Endothelial cell of umbilical vein (primary cell): ENCODE data around the gene SPAG16. TPM values are rescaled to one million over a fixed set of nuclear protein-coding genes. Genes with fewer than 3 reads are reported as not detected.

Experiments
- BruUV-seq: library from RNA; stranded (reverse); fragments of 400-500 nt; replicated peaks from 2 replicates; lab custom pipeline; 2021; lab: Mats Ljungman, UMichigan
- CTCF ChIA-PET: fragments of 300-600, 350-600 bp; sonication (Branson Sonifier 250); formaldehyde crosslinking; loops from one replicate; lab custom pipeline; 2021; ENCODE audit warnings: antibody characterized with exemption, inconsistent platforms; lab: Charles Lee
- POLR2A ChIA-PET: fragments of 300-600, 350-600 bp; sonication (Branson Sonifier 250); formaldehyde crosslinking; loops from one replicate; lab custom pipeline; 2021; ENCODE audit warnings: antibody characterized with exemption, inconsistent platforms; lab: Charles Lee
- DNase-seq: peaks from one replicate; pipeline ENCODE4 v3.0.0-alpha.2; 2011; ENCODE audit warnings: low read depth, low spot score
- FAIRE-seq: peaks from 2 replicates; lab custom pipeline; 2011; peaks lifted over from hg19 to GRCh38; lab: Jason Lieb, UNC
- H2AFZ ChIP-seq: 2 replicates; pipeline ENCODE4 v1.6.0; 2012; ENCODE audit warnings: low read depth, low read length, control low read depth, inconsistent platforms
- H3K27ac ChIP-seq: 2 replicates; pipeline ENCODE4 v1.5.1; 2011; ENCODE audit warnings: low read depth, mild to moderate bottlenecking, control low read depth, low read length, moderate library complexity; ENCODE audit not compliant: insufficient read depth
- H3K27me3 ChIP-seq, 2 experiments: 2 replicates each; pipeline versions ENCODE4 v1.6.0 to v1.6.1; 2011; ENCODE audit warnings: low read length in 2 of 2, mixed read lengths in 1 of 2; ENCODE audit not compliant: control insufficient read depth in 2 of 2, insufficient read depth in 2 of 2
- H3K36me3 ChIP-seq, 2 experiments: 2 replicates in 1 of 2; 3 replicates in 1 of 2; pipeline ENCODE4 v1.5.1; 2011; ENCODE audit warnings: low read length in 2 of 2, mild to moderate bottlenecking in 1 of 2, moderate library complexity in 1 of 2; ENCODE audit not compliant: control insufficient read depth in 2 of 2, insufficient read depth in 2 of 2; ENCODE audit errors: extremely low read depth in 1 of 2
- H3K4me1 ChIP-seq: 3 replicates; pipeline ENCODE4 v1.5.1; 2011; ENCODE audit warnings: mild to moderate bottlenecking, low read length; ENCODE audit not compliant: control insufficient read depth, insufficient read depth; ENCODE audit errors: extremely low read depth
- H3K4me2 ChIP-seq: 2 replicates; pipeline ENCODE4 v1.6.1; 2011; ENCODE audit warnings: low read length, control low read depth, mixed read lengths; ENCODE audit not compliant: insufficient read depth
- H3K4me3 ChIP-seq, 3 experiments: fragments of 200-600 bp in 1 of 3; sonication (generic), shearing (Covaris generic) in 1 of 3; replicated peaks in 1 of 3; 2 replicates each; pipeline ENCODE4 v1.5.1; 2011 to 2016; ENCODE audit warnings: control low read depth in 3 of 3, low read length in 3 of 3, mild to moderate bottlenecking in 2 of 3, inconsistent platforms in 1 of 3, low read depth in 1 of 3, moderate library complexity in 1 of 3; ENCODE audit not compliant: insufficient read depth in 1 of 3
- H3K79me2 ChIP-seq: 2 replicates; pipeline ENCODE4 v1.6.0; 2012; ENCODE audit warnings: low read length, inconsistent platforms; ENCODE audit not compliant: control insufficient read depth, insufficient read depth
- H3K9ac ChIP-seq: replicated peaks from 2 replicates; pipeline ENCODE3; 2011; ENCODE audit warnings: low read length, control low read depth; ENCODE audit not compliant: insufficient read depth; ENCODE audit errors: extremely low read depth
- H3K9me1 ChIP-seq: replicated peaks from 3 replicates; pipeline ENCODE4 v1.6.0; 2011; ENCODE audit warnings: mild to moderate bottlenecking, low read length; ENCODE audit not compliant: control insufficient read depth, insufficient read depth; ENCODE audit errors: extremely low read depth
- H3K9me3 ChIP-seq: replicated peaks from 2 replicates; pipeline ENCODE4 v1.5.1; 2012; ENCODE audit warnings: low read length, inconsistent platforms; ENCODE audit not compliant: control insufficient read depth, insufficient read depth
- H4K20me1 ChIP-seq: replicated peaks from 2 replicates; pipeline ENCODE3; 2011; ENCODE audit warnings: mild to moderate bottlenecking, low read length; ENCODE audit not compliant: control insufficient read depth, insufficient read depth; ENCODE audit errors: extremely low read depth
- EZH2 ChIP-seq: IDR thresholded peaks from 2 replicates; pipeline ENCODE4 v1.6.1; 2012; ENCODE audit warnings: borderline replicate concordance, low read depth, mild to moderate bottlenecking, moderate library complexity, low read length, inconsistent platforms; ENCODE audit not compliant: severe bottlenecking
- FOS ChIP-seq: IDR thresholded peaks from 2 replicates; pipeline ENCODE4 v1.6.1; 2011; ENCODE audit warnings: mild to moderate bottlenecking, low read length, moderate library complexity, borderline replicate concordance; ENCODE audit not compliant: insufficient read depth
- GATA2 ChIP-seq: IDR thresholded peaks from 2 replicates; pipeline ENCODE4 v1.7.0; 2011; ENCODE audit warnings: low read depth, mild to moderate bottlenecking, moderate library complexity, mixed read lengths, low read length; ENCODE audit not compliant: insufficient read length, insufficient read depth
- JUN ChIP-seq: IDR thresholded peaks from 2 replicates; pipeline ENCODE4 v1.6.1; 2011; ENCODE audit warnings: borderline replicate concordance, low read depth; ENCODE audit not compliant: insufficient read length, insufficient read depth
- MYC ChIP-seq: IDR thresholded peaks from one replicate; pipeline ENCODE4 v1.6.1; 2011; ENCODE audit warnings: mild to moderate bottlenecking, low read depth, low read length
- POLR2A ChIP-seq: IDR thresholded peaks from 2 replicates; pipeline ENCODE4 v1.6.1; 2012; ENCODE audit warnings: low read depth, mild to moderate bottlenecking, control low read depth, low read length
- POLR2AphosphoS5 ChIP-seq: IDR thresholded peaks from 2 replicates; pipeline ENCODE4 v1.6.1; 2012; ENCODE audit warnings: low read depth, mild to moderate bottlenecking, control low read depth, low read length, moderate library complexity; ENCODE audit not compliant: insufficient read depth
- dilution Hi-C: fragments of 300-500 bp; cut with MboI; formaldehyde crosslinking; loops from one replicate; pipeline ENCODE4 v1.15.0; 2019; ENCODE audit warnings: low sequenced_read_pairs; ENCODE audit not compliant: extremely low pct_ligation_motif_present
- intact Hi-C: fragments of 100-400 bp; cut with micrococcal nuclease; formaldehyde crosslinking; loops from one replicate; pipeline ENCODE4 v1.10.0; 2022
- polyA plus RNA-seq, 4 experiments: library from polyadenylated mRNA; depleted of rRNA in 3 of 4; stranded (reverse) in 3 of 4; unstranded in 1 of 4; fragments of >200 nt; gene quantifications; 2 replicates each; pipeline versions ENCODE4 v1.2.1 to v1.2.3, GENCODE V29; 2011 to 2012; ENCODE audit warnings: missing spikeins in 1 of 4
- total RNA-seq: library from RNA; stranded (reverse); gene quantifications from 2 replicates; pipeline ENCODE4 v1.2.3, GENCODE V29; 2021
- TF ChIP-seq, protein P1 (sequence below), 2 donors: IDR thresholded peaks; 1 replicate in 1 of 2; 2 replicates in 1 of 2; pipeline ENCODE4 v1.5.1; 2011; ENCODE audit warnings: low read length in 2 of 2, mild to moderate bottlenecking in 2 of 2, moderate library complexity in 2 of 2, control low read depth in 1 of 2, inconsistent platforms in 1 of 2, low read depth in 1 of 2; ENCODE audit not compliant: insufficient read depth in 1 of 2; ENCODE audit errors: extremely low read depth in 1 of 2
- TF ChIP-seq, protein P2 (sequence below): IDR thresholded peaks from 2 replicates; pipeline ENCODE4 v1.6.1; 2011; ENCODE audit not compliant: insufficient read depth, insufficient read length

Gene SPAG16
- total and polyA plus RNA-seq, 2 donors (not counting 3 experiments of a cell fraction or from before 2014, with no cell fraction given): 4.0 to 7.7 TPM

DNA sequence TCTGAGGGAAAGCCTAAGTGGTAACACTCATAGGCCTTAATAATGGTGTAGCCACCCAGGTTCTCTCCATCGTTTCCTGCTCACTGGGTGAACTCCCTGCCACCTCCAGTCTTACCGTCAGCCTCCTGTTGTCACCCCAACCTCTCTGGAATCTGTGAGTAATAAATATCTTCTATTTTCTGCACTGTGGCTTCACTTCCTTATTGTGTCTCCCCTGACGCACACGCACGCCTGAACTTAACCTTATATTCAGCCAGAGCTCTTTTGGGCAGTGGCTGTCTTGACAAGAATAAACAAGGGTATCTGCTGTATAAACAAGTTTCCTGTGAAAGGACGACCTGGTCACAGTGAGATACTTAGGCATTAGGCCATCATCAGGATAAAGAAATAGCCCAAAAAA is 467.2 kb downstream of the SPAG16 start:
- Histone ChIP-seq H3K4me3 (no peak overlapping the region), H3K27ac (no peak overlapping the region), H3K4me2 (no peak overlapping the region), H3K9me3 (no peaks in the 10 kb centered on the region), H4K20me1 (no peaks in the 10 kb centered on the region), H3K9me1 (no peaks in the 10 kb centered on the region), H3K79me2 (no peaks in the 10 kb centered on the region), H2AFZ (no peak overlapping the region), H3K4me1 (no peaks in the 10 kb centered on the region), H3K27me3 (no peaks in the 10 kb centered on the region), H3K36me3 (no peaks in the 10 kb centered on the region), H3K9ac (no peak overlapping the region)
- TF ChIP-seq POLR2AphosphoS5: no peak
- TF ChIP-seq, protein P1, sequence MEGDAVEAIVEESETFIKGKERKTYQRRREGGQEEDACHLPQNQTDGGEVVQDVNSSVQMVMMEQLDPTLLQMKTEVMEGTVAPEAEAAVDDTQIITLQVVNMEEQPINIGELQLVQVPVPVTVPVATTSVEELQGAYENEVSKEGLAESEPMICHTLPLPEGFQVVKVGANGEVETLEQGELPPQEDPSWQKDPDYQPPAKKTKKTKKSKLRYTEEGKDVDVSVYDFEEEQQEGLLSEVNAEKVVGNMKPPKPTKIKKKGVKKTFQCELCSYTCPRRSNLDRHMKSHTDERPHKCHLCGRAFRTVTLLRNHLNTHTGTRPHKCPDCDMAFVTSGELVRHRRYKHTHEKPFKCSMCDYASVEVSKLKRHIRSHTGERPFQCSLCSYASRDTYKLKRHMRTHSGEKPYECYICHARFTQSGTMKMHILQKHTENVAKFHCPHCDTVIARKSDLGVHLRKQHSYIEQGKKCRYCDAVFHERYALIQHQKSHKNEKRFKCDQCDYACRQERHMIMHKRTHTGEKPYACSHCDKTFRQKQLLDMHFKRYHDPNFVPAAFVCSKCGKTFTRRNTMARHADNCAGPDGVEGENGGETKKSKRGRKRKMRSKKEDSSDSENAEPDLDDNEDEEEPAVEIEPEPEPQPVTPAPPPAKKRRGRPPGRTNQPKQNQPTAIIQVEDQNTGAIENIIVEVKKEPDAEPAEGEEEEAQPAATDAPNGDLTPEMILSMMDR (IDR thresholded peaks at IDR 0.05; ENCODE audit: extremely low read depth in 1 of 2, insufficient read depth in 1 of 2, low read depth in 1 of 2, low read length in 2 of 2): no peak
- TF ChIP-seq, protein P2, sequence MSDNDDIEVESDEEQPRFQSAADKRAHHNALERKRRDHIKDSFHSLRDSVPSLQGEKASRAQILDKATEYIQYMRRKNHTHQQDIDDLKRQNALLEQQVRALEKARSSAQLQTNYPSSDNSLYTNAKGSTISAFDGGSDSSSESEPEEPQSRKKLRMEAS: no peak
- TF ChIP-seq POLR2A: no peak
- no peak for TF ChIP-seq JUN
- no peak for TF ChIP-seq FOS
- ChIA-PET CTCF (no interaction called here), POLR2A (no interaction called here)
- intact Hi-C loops (no loop called here), dilution Hi-C loops (no loop called here)
- FAIRE-seq (no peak), DNase-seq (no peak)
- no TSS peak for BruUV-seq

DNA sequence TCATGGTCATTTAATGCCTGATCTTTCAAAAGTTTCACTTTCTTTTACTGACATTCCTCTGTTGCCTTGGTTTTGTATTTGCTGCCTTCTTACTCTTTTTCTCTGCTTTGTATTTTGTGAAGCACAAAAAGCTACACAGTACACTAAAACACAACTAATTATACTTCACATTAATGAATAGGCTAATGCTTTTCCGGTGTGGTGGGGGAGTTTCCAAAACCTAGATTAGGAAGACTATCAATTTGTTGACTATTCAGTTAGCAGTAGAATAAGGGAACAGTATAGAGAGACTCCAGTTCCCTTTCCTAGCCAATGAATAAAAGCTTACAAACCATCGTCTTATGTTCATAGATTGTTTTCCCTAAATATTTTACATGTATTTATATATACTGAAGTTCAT is 468.3 kb downstream of the SPAG16 start:
- no peaks in the 10 kb centered on the region for H3K4me1 ChIP-seq
- CTCF ChIA-PET: no interaction called here

More for the DNA sequence above, 468.3 kb downstream of the SPAG16 start:
- Histone ChIP-seq H3K4me2 (no peak overlapping the region), H4K20me1 (no peaks in the 10 kb centered on the region), H3K27ac (no peak overlapping the region), H3K79me2 (no peaks in the 10 kb centered on the region), H3K4me3 (no peak overlapping the region), H3K36me3 (no peaks in the 10 kb centered on the region), H3K9ac (no peak overlapping the region), H3K9me3 (no peaks in the 10 kb centered on the region), H3K9me1 (no peaks in the 10 kb centered on the region), H2AFZ (no peak overlapping the region), H3K27me3 (no peaks in the 10 kb centered on the region)
- FAIRE-seq (no peak), DNase-seq (no peak)
- TF ChIP-seq POLR2AphosphoS5 (no peak), FOS (no peak), MYC (no peak), POLR2A (no peak), GATA2 (no peak), JUN (no peak), EZH2 (no peak)
- TF ChIP-seq, protein P2: no peak
- TF ChIP-seq, protein P1 (IDR thresholded peaks at IDR 0.05; ENCODE audit: extremely low read depth in 1 of 2, insufficient read depth in 1 of 2, low read depth in 1 of 2, low read length in 2 of 2): no peak
- POLR2A ChIA-PET: no interaction called here
- dilution Hi-C loops (no loop called here), intact Hi-C loops (no loop called here)
- no TSS peak for BruUV-seq
